H1 (cell line): ENCODE measurements around the gene SH2D2A. TPM values are rescaled to one million over a fixed set of nuclear protein-coding genes. Genes with fewer than 3 reads are reported as not detected.

Experiments
- CHD2 ChIP-seq: IDR thresholded peaks from 2 replicates; pipeline ENCODE4 v1.6.1; 2012; ENCODE audit warnings: low read length, improper control_type of control experiment
- POU5F1 ChIP-seq: IDR thresholded peaks from 2 replicates; pipeline ENCODE4 v1.6.1; 2011; ENCODE audit warnings: low read depth, mild to moderate bottlenecking, low read length, moderate library complexity
- RAD21 ChIP-seq, 2 experiments: IDR thresholded peaks in 1 of 2; conservative IDR thresholded peaks in 1 of 2; 2 replicates each; pipeline ENCODE4 v1.6.1; 2011; ENCODE audit warnings: low read depth in 2 of 2, low read length in 2 of 2, improper control_type of control experiment in 1 of 2, inconsistent platforms in 1 of 2, mild to moderate bottlenecking in 1 of 2, moderate library complexity in 1 of 2
- SP1 ChIP-seq: IDR thresholded peaks from 2 replicates; pipeline ENCODE4 v1.6.1; 2011; ENCODE audit warnings: low read depth, low read length
- polyA plus RNA-seq, 7 experiments: library from polyadenylated mRNA; depleted of rRNA in 3 of 7; stranded (reverse) in 5 of 7; unstranded in 2 of 7; fragments of >200 nt in 5 of 7; fragments of 200-250 nt in 2 of 7; gene quantifications; 1 replicate in 5 of 7; 2 replicates in 1 of 7; 4 replicates in 1 of 7; pipeline versions ENCODE4 v1.2.1 to v1.2.3, GENCODE V29; 2011 to 2013; ENCODE audit warnings: missing spikeins in 2 of 7, mixed read lengths in 2 of 7
- total RNA-seq: library from RNA; stranded (reverse); fragmentation: NEBNext Ultra II Directional; extraction: Animal tissue kit (Norgen Biotek cat#: 25700); gene quantifications from 2 replicates; pipeline ENCODE4 v1.2.1, GENCODE V29; 2021
- TF ChIP-seq, protein P1 (sequence below): fragments of 300-600 bp; sonication (generic); IDR thresholded peaks from 2 replicates; pipeline ENCODE4 v1.7.1; 2012; ENCODE audit warnings: low read length, moderate library complexity, mild to moderate bottlenecking, inconsistent platforms; ENCODE audit not compliant: insufficient replicate concordance

SH2D2A gene
- total and polyA plus RNA-seq, 2 of the 8 experiments (the other 6 are each of a cell fraction or from before 2014, with no cell fraction given): 3.3 to 7.9 TPM

GRCh38 chr1:156838972-156839371, 22.3 kb upstream of the SH2D2A start (continued):
- TF ChIP-seq, protein P1, sequence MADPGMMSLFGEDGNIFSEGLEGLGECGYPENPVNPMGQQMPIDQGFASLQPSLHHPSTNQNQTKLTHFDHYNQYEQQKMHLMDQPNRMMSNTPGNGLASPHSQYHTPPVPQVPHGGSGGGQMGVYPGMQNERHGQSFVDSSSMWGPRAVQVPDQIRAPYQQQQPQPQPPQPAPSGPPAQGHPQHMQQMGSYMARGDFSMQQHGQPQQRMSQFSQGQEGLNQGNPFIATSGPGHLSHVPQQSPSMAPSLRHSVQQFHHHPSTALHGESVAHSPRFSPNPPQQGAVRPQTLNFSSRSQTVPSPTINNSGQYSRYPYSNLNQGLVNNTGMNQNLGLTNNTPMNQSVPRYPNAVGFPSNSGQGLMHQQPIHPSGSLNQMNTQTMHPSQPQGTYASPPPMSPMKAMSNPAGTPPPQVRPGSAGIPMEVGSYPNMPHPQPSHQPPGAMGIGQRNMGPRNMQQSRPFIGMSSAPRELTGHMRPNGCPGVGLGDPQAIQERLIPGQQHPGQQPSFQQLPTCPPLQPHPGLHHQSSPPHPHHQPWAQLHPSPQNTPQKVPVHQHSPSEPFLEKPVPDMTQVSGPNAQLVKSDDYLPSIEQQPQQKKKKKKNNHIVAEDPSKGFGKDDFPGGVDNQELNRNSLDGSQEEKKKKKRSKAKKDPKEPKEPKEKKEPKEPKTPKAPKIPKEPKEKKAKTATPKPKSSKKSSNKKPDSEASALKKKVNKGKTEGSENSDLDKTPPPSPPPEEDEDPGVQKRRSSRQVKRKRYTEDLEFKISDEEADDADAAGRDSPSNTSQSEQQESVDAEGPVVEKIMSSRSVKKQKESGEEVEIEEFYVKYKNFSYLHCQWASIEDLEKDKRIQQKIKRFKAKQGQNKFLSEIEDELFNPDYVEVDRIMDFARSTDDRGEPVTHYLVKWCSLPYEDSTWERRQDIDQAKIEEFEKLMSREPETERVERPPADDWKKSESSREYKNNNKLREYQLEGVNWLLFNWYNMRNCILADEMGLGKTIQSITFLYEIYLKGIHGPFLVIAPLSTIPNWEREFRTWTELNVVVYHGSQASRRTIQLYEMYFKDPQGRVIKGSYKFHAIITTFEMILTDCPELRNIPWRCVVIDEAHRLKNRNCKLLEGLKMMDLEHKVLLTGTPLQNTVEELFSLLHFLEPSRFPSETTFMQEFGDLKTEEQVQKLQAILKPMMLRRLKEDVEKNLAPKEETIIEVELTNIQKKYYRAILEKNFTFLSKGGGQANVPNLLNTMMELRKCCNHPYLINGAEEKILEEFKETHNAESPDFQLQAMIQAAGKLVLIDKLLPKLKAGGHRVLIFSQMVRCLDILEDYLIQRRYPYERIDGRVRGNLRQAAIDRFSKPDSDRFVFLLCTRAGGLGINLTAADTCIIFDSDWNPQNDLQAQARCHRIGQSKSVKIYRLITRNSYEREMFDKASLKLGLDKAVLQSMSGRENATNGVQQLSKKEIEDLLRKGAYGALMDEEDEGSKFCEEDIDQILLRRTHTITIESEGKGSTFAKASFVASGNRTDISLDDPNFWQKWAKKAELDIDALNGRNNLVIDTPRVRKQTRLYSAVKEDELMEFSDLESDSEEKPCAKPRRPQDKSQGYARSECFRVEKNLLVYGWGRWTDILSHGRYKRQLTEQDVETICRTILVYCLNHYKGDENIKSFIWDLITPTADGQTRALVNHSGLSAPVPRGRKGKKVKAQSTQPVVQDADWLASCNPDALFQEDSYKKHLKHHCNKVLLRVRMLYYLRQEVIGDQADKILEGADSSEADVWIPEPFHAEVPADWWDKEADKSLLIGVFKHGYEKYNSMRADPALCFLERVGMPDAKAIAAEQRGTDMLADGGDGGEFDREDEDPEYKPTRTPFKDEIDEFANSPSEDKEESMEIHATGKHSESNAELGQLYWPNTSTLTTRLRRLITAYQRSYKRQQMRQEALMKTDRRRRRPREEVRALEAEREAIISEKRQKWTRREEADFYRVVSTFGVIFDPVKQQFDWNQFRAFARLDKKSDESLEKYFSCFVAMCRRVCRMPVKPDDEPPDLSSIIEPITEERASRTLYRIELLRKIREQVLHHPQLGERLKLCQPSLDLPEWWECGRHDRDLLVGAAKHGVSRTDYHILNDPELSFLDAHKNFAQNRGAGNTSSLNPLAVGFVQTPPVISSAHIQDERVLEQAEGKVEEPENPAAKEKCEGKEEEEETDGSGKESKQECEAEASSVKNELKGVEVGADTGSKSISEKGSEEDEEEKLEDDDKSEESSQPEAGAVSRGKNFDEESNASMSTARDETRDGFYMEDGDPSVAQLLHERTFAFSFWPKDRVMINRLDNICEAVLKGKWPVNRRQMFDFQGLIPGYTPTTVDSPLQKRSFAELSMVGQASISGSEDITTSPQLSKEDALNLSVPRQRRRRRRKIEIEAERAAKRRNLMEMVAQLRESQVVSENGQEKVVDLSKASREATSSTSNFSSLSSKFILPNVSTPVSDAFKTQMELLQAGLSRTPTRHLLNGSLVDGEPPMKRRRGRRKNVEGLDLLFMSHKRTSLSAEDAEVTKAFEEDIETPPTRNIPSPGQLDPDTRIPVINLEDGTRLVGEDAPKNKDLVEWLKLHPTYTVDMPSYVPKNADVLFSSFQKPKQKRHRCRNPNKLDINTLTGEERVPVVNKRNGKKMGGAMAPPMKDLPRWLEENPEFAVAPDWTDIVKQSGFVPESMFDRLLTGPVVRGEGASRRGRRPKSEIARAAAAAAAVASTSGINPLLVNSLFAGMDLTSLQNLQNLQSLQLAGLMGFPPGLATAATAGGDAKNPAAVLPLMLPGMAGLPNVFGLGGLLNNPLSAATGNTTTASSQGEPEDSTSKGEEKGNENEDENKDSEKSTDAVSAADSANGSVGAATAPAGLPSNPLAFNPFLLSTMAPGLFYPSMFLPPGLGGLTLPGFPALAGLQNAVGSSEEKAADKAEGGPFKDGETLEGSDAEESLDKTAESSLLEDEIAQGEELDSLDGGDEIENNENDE: no peak
- TF ChIP-seq SP1: no peak
- TF ChIP-seq CHD2: no peak
- no peak for TF ChIP-seq POU5F1
- peak; percentile 90 to 94 for TF ChIP-seq RAD21 (IDR thresholded peaks at IDR 0.05 in 1 of 2, conservative IDR thresholded peaks at IDR 0.05 in 1 of 2; ENCODE audit: low read depth in 2 of 2, low read length in 2 of 2)
